Amygdala (tissue), 56 donors: ENCODE measurements around the gene IL19.

Experiments used
- DNase-seq, 56 donors: peaks; one replicate each; lab custom pipeline; 2025; lab: John Stamatoyannopoulos, UW

Gene IL19

DNA sequence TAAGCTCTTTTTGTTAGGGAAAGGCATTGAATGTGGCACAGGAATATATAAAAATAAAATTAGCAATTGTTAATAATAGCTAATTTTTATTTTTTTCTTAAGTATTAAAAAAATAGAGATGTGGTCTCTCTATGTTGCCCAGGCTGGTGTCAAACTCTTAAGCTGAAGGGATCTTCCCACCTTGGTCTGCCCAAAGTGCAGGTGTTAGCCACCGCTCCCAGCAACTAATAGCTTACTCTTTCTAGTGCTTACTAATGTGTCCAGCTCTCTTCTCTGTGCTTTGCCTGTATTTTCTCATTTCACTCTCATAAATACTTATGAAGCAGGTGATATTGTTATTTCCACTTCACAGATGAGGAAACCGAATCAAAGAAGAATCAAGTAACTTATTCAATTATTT, 113.3 kb downstream of the IL19 start:
- DNase-seq = no peak

DNA sequence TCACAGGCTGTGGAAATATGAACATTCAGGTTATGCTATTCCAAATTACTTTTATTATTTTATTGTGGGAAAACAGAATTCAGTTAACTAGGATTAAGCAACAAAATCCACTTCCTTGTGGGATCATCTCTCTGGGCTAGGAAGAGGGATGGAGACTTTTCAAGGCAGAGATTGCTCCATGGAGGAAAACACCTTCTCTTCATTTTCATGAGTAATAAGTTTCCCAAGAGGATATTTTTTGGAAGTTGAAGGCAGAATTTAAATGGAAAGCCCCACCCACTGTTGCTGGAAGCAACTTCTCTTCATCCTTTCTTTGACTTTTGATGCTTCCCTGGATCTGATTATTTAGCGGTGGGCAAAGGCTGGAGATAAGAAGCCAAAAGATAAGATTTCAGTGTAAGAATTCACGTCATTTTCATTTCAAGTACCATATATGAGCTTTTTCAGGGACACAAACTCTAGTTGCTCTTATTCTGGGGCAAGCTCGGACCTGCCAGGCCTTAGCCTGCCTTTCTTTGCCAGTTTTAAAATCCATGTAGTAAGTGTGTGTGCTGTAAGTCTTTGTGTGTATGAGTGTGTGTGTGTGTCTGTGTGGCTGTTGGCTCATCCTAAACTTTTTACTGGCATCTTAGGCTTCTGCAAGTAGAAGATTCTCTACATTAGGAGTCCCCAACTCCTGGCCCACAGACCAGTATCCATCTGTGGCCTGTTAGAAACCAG, 114.9 kb downstream of the IL19 start:
- no peak for DNase-seq

DNA sequence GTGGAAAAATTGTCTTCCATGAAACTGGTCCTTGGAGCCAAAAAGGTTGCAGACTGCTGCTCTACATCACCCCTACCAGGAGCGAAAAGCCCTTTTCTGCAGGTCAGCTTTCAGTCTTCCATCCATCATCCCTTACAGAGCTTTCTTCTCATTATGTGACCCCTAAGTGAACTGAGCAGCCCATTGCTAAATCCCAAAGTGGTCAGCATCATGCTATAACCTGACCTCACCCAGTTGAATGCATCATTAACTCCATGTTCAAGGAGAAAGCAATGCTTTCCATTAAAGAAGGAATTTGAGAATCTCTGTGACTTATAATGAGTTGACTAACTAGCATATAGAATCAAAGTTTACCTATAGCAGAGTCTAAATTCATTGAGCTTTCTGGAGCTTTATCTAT, 116.3 kb downstream of the IL19 start:
- DNase-seq = no peak

DNA sequence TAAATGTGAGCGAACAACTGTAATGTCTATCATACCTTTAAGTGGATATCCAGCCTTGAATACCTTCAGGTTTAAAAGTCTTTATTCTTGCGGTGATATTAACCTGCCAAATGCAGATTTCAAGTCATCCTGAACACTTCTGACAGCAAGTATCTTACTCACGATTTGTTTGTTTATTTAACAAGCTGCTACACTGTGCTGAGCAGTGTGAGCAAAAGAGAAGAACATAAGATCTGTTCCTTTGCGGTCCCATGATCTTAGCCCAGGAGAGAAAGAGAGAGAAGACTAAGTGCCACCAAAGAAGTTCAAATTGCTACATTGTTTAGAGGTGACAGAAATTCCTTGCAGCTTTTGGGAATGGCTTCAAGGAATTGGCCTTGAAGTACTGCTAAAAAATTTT, 117.1 kb downstream of the IL19 start:
- no peak for DNase-seq

DNA sequence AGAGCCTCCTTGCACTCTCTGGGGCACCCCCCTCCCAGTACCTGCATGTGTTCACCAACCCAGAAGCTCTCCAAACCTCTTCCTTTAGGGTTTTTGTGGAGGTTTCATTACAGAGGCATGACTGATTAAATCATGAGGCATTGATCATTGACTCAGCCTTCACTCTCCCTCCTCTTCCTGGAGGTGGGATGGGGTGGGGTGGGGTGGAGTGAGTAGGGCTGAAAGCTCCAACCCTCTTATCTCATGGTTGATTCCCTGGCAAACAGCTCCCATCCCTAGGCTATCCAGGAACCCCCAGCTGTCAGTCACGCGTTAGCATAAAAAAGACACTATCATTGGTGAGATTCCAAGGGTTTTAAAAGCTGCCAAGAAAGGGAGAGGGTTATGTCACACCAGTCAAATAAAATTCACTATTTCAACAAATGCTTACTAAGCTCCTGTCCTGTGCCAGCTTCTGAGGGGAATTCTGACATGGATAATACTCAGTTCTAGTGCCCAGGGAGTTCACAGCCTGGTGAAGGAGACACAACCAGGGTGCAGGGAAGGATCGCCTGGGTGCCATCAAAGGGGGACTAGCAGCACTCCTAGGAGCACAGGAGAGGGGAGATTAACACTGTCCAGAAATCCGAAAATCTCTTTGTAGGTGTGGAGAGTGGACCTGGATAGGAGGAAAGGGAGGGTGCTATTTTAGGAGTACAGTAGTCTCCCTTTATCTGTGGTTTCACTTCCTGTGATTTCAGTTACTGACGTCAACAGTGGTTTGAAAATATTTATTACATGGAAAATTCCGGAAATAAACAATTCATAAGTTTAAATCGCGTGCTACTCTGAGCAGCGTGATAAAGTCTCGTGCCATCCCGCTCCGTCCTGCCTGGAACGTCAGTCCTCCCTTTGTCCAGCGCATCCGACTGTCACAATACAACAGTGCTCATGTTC, 119.8 kb downstream of the IL19 start:
- DNase-seq = no peak

DNA sequence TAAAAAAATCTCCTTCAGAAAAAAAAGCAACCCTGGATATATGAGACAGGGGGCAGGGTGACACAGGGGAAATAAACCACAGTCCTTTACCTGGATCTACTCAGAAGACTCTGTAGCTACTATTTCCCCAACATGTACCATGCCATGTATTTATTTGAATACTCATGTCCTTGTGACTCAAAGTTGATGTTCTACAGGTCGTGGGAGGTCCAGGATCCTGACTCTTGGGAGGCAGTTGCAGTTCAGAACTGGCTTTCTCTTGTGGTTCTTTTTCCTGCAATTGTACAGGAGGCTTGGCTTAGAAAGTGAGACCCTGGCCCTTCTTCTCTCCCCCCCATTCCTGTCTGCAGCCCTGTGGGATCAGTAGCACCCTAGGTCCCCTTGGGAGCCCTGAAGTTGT, 120.8 kb downstream of the IL19 start:
- no peak for DNase-seq
